ENCODE data around the gene TCF7. TPM values are rescaled to one million over a fixed set of nuclear protein-coding genes. Genes with fewer than 3 reads are reported as not detected.

The TCF7 gene
- total RNA-seq, 1 donor from 2014 or later, result 7.0 TPM

DNA sequence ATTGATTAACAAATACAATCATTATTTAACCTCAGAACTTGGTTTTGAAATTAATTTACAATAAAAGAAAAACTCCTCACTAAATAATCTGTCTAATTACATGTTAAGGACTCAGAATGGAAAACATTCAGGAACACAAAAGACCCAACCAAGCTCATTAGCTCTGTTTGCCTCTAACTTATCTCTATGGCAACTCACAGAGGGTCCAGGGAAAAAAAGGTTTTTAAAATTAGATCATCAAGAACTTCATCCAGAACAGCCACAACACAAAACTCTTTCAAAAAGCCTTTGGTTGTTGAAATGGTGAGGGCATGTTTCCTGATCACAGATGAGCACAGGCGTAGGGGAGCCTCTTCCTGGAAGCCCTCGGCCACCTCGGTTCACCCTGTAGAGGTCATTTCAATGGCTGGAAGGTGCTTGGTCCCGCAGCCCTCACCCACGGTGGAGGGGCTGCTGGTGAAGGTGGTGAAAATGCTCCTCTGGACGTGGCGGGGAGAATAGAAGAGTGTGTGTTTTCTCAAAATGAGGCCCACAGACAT lies 17.2 kb upstream of the TCF7 start:
- no peak for ATAC-seq
- no peak overlapping the region for H3K4me3 ChIP-seq
- TF ChIP-seq, protein P1, sequence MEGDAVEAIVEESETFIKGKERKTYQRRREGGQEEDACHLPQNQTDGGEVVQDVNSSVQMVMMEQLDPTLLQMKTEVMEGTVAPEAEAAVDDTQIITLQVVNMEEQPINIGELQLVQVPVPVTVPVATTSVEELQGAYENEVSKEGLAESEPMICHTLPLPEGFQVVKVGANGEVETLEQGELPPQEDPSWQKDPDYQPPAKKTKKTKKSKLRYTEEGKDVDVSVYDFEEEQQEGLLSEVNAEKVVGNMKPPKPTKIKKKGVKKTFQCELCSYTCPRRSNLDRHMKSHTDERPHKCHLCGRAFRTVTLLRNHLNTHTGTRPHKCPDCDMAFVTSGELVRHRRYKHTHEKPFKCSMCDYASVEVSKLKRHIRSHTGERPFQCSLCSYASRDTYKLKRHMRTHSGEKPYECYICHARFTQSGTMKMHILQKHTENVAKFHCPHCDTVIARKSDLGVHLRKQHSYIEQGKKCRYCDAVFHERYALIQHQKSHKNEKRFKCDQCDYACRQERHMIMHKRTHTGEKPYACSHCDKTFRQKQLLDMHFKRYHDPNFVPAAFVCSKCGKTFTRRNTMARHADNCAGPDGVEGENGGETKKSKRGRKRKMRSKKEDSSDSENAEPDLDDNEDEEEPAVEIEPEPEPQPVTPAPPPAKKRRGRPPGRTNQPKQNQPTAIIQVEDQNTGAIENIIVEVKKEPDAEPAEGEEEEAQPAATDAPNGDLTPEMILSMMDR (IDR thresholded peaks at IDR 0.05), result no peak
- intact Hi-C loops (cut with DNase I), result no loop called here
- no peaks in the 10 kb centered on the region for H3K4me1 ChIP-seq
- no peaks in the 10 kb centered on the region for H3K36me3 ChIP-seq
- H3K9me3 ChIP-seq, result no peaks in the 10 kb centered on the region
- H3K27me3 ChIP-seq, result no peaks in the 10 kb centered on the region
- no peak for DNase-seq
- H3K27ac ChIP-seq, result no peak overlapping the region

GRCh38 chr5:134098690-134099089 lies 15.8 kb upstream of the TCF7 start:
- TF ChIP-seq, protein P1 (IDR thresholded peaks at IDR 0.05), result no peak
- no peaks in the 10 kb centered on the region for H3K9me3 ChIP-seq
- H3K27ac ChIP-seq, result no peak overlapping the region
- intact Hi-C loops (cut with DNase I), result no loop called here
- H3K4me1 ChIP-seq, result no peaks in the 10 kb centered on the region
- no peak overlapping the region for H3K4me3 ChIP-seq
- H3K27me3 ChIP-seq, result no peaks in the 10 kb centered on the region
- no peaks in the 10 kb centered on the region for H3K36me3 ChIP-seq
- no peak for ATAC-seq
- no peak for DNase-seq

DNA sequence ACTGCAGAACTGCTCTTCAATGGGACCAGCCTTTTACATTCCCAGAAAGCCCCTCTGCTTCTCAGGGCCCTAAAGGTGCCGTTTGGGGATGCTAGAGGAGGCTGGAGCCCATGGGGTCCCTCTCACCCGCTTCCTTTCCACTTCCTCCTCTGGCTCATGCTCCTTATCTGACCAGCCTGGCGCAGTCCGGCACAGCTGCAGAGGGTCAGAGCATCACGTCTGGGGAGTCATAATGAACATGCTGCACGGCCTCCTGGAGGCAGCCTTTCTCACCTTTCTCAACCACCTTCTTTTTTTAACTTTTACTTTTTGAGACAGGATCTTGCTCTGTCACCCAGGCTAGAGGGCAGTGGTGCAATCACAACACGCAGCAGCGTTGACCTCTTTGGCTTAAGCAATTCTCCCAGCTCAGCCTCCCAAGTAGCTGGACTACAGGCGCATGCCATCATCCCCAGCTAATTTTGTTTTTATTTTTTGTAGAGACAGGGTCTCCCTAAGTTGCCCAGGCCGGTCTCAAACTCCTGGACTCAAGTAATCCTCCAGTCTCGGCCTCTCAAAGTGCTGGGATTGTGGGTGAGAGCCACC lies 15.1 kb upstream of the TCF7 start:
- ATAC-seq (no peak), DNase-seq (no peak)
- intact Hi-C loops (cut with DNase I), result no loop called here
- Histone ChIP-seq H3K36me3 (no peaks in the 10 kb centered on the region), H3K4me1 (no peaks in the 10 kb centered on the region), H3K4me3 (no peak overlapping the region), H3K27me3 (no peaks in the 10 kb centered on the region), H3K9me3 (no peaks in the 10 kb centered on the region), H3K27ac (no peak overlapping the region)
- TF ChIP-seq, protein P1 (IDR thresholded peaks at IDR 0.05), result no peak

- no peak for DNase-seq
- Histone ChIP-seq H3K27me3 (no peaks in the 10 kb centered on the region), H3K4me1 (no peaks in the 10 kb centered on the region), H3K36me3 (no peaks in the 10 kb centered on the region), H3K27ac (no peak overlapping the region), H3K4me3 (no peak overlapping the region), H3K9me3 (no peaks in the 10 kb centered on the region)
- intact Hi-C loops (cut with DNase I), result loop anchor here (5.0 kb wide), 1 partner anchor 42 kb away; no protein-coding TSS in a partner anchor
- ATAC-seq, result no peak
- TF ChIP-seq, protein P1 (IDR thresholded peaks at IDR 0.05), result no peak
Measured at GRCh38 chr5:134099939-134100282, 14.6 kb upstream of the TCF7 start.

- H3K27ac ChIP-seq, result no peak overlapping the region
- no peaks in the 10 kb centered on the region for H3K9me3 ChIP-seq
- no peaks in the 10 kb centered on the region for H3K27me3 ChIP-seq
- intact Hi-C loops (cut with DNase I), result loop anchor here (5.0 kb wide), 1 partner anchor 42 kb away; no protein-coding TSS in a partner anchor
- H3K4me1 ChIP-seq, result no peaks in the 10 kb centered on the region
- DNase-seq (no peak), ATAC-seq (no peak)
- TF ChIP-seq, protein P1 (IDR thresholded peaks at IDR 0.05), result no peak
- H3K36me3 ChIP-seq, result no peaks in the 10 kb centered on the region
- no peak overlapping the region for H3K4me3 ChIP-seq
Measured at GRCh38 chr5:134100283-134101091, 14.0 kb upstream of the TCF7 start.

Measured in upper lobe of right lung (tissue), 1 donor.